ENCODE measurements around the gene CLSTN3.
A peak's percentile ranks its signal among the peaks of the same experiment; 100 is the strongest.

Gene CLSTN3

DNA sequence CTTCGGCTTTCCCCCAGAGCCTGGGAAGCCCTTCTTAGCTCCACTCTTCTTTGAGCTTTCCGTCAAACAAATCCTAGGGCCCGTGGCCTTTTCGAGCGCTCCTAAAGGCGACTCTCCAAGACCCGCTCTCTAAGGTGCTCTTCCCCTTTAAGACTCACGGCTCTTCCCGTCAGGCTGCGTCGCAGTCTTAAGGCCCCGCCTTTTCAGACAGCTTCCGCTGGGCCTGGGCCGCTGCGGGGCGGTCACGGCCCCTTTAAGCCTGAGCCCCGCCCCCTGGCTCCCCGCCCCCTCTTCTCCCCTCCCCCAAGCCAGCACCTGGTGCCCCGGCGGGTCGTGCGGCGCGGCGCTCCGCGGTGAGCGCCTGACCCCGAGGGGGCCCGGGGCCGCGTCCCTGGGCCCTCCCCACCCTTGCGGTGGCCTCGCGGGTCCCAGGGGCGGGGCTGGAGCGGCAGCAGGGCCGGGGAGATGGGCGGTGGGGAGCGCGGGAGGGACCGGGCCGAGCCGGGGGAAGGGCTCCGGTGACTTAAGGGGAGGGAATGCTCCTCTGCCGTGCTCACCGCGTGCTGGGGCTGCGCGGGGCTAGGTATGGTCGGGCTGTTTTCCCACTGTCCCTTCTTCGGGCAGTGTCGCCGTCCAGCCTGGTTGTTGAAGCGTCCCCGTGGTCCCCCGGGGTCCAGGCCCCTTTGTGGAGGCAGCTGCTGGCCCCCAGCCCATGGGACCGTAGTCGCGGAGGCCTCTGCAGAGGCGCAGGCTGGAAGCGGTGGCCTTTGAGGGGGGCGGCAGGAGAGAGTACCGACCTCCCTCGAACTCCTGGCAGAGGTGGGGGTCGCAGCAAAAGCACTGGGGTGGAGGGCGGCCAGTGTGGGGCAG, 59.5 kb downstream of the CLSTN3 start, which contains the start of gene PEX5:
Gene PEX5, plus strand, starts transcription at position 289 of the 870 bp plus-strand sequence. CDS start 692 bp downstream, outside the sequence.
- DNase-seq (ENCODE audit: low spot score) = peak; percentile 89

DNA sequence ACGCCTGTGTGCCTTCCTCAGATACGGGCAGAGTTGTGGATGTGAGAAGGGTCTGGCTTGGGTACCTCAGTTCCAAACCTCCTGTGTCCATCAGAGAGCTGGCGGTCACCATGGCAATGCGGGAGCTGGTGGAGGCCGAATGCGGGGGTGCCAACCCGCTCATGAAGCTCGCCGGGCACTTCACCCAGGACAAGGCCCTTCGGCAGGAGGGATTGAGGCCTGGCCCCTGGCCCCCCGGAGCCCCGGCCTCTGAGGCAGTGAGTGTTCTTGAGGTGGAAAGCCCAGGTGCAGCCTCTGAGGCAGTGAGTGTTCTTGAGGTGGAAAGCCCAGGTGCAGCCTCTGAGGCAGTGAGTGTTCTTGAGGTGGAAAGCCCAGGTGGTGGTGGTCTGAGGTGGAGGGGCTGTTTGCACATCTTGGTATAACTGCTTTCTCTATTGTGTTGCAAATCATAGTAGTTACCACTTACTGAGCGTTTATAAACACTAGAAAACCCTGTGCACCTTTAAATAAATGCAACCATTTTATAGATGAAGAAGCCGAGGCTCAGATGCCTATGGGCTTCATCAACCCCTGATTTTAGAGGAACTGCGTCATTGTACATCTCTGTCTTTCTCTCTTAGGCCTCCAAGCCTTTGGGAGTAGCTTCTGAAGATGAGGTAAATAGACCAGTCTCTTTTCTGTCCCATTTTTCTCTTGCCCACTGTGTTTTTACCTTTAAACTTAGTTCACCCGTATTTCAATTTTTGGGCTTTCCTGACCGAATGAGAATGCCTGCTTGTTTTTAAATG, 60.3 kb downstream of the CLSTN3 start:
- no peak for DNase-seq (ENCODE audit: low spot score)

DNA sequence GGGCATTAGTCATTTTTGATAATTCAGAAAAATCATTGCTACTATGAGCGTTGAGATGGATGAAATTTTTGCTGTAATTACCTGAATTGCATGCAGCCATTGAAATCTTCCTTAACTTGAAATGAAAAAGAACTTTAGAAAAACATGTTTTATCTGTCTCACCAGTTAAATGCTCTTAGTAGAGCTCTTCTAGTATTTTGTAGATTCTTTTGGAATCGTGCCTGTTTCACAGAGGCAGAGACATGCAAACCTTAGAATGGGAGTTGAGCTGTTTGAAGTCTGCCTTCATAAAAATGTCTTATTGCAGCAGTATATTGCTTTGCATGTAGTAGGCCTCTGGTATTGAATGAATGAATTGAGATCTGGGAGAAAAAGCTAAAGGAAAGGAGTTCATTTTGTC, 63.5 kb downstream of the CLSTN3 start:
- DNase-seq (ENCODE audit: low spot score) = no peak

DNA sequence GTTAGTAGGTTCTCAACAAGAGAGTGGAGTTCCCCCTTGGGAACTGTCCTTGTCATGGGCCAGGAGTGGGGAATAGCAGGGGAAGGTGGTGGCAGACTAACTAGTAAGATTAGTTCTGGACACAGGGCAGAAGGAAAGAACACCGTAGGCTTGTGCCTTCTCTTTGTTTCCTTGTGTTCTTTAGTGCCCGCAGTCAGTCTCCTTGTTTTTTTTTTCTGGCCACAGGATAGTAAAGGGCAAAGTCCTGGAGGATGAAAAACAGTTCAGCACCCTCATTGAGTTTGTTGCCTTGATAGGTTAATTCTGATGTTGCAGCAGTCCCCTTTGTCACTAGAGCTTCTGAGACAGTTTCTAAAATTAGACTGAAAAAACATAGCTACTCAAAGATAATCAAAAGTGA, 67.7 kb downstream of the CLSTN3 start:
- no peak for DNase-seq (ENCODE audit: low spot score)

DNA sequence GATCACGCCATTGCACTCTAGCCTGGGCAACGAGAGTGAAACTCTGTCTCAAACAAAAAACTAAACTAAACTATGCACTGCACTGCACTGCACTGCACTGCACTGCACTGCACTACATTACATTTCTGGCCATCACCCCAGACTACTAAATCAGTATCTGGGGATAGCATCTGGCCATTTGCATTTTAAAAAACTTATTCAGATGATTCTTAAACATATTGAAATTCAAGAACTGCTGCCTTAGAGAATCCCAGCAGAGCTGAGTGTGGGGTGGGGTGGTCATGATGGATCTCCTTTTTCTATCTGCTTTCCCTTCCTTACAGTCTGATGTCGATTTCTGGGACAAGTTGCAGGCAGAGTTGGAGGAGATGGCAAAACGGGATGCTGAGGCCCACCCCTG, 72.9 kb downstream of the CLSTN3 start:
- DNase-seq (ENCODE audit: low spot score) = no peak

DNA sequence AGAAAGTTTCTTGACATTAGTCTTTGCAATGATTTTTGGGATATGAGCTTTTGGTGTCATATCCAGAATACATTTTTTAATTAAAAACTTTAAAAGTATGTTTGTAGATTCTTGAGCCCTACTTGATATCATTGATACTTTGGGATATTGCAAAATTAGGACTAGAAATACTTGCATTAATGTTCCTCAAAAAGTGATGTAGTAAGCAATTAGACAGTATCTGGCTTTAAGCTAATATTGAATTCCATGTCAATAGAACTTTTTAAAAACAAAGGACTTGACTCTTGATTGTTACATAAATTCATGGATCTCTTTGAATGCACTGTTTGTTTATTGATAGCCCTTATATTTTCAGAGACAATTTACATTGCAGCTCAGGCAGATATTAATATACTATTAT, 74.9 kb downstream of the CLSTN3 start:
- DNase-seq (ENCODE audit: low spot score) = no peak

DNA sequence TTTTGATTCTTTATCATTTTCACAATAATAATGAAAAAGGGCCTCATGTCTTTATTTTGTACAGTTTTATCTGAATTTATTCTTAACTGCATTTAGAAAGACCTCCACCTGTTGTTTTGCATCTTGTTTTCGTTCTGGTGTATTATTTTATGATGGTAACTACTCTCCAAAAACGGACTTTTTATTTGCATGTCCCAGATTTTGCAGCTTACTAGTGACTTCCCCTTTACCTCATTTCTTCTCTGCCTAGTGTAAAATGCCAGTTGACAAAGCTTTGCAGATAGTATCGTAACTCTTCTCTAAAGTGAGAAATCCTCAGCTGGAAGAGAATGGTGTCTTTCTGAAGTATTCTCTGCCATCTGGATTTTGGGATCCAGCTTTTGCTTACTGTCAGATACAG, 76.5 kb downstream of the CLSTN3 start:
- DNase-seq (ENCODE audit: low spot score) = no peak

DNA sequence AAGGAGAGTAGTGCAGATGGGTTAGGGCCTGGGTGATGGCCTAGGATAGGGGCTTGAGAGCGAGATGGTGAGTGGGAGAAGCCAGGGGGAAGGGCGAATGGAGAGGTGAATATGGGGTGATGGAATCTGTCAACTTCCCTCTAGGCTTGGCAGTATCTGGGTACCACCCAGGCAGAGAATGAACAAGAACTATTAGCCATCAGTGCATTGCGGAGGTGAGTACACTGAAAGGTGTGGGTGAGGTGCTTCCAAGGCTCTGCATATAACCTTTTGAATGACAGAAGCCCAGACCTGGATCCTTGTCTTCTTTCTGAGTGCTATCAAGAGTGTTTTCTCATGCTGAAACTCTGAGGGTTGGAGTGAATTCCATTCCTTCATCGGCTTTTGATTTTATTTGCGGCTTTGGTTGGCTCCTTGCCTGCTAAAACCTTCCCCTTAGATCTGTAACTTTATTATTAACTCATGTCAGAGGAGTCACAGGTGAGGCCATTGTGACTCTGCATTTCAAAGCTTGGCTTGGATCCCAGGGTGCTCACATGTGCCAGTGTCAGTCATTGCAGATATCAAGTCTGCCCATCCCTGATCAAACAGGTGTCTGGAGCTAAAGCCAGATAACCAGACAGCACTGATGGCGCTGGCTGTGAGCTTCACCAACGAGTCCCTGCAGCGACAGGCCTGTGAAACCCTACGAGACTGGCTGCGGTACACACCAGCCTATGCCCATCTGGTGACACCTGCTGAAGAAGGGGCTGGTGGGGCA, 77.9 kb downstream of the CLSTN3 start:
- no peak for DNase-seq (ENCODE audit: low spot score)

Data from kidney capillary endothelial cell (primary cell).